Skeletal muscle satellite cell (primary cell): ENCODE data around the gene KRTAP10-1.

Experiments used
- H3K27me3 ChIP-seq: 2 replicates; pipeline ENCODE4 v1.7.0; 2013; ENCODE audit warnings: low read length; ENCODE audit not compliant: control insufficient read depth, insufficient read depth
- H3K36me3 ChIP-seq: 2 replicates; pipeline ENCODE4 v1.7.0; 2013; ENCODE audit warnings: mild to moderate bottlenecking, control low read depth, low read length; ENCODE audit not compliant: insufficient read depth
- H3K4me1 ChIP-seq: 2 replicates; pipeline ENCODE4 v1.7.0; 2013; ENCODE audit warnings: low read length; ENCODE audit not compliant: control insufficient read depth, insufficient read depth
- H3K4me2 ChIP-seq: 2 replicates; pipeline ENCODE4 v1.7.0; 2013; ENCODE audit warnings: mild to moderate bottlenecking, low read length
- H3K4me3 ChIP-seq: 2 replicates; pipeline ENCODE4 v1.7.0; 2013; ENCODE audit warnings: low read length
- H3K9ac ChIP-seq: 2 replicates; pipeline ENCODE4 v1.7.0; 2013; ENCODE audit warnings: mild to moderate bottlenecking, low read depth, low read length, moderate library complexity
- H3K9me3 ChIP-seq: replicated peaks from 2 replicates; pipeline ENCODE4 v1.7.0; 2013; ENCODE audit warnings: mild to moderate bottlenecking, control low read depth, low read length

Gene KRTAP10-1

DNA sequence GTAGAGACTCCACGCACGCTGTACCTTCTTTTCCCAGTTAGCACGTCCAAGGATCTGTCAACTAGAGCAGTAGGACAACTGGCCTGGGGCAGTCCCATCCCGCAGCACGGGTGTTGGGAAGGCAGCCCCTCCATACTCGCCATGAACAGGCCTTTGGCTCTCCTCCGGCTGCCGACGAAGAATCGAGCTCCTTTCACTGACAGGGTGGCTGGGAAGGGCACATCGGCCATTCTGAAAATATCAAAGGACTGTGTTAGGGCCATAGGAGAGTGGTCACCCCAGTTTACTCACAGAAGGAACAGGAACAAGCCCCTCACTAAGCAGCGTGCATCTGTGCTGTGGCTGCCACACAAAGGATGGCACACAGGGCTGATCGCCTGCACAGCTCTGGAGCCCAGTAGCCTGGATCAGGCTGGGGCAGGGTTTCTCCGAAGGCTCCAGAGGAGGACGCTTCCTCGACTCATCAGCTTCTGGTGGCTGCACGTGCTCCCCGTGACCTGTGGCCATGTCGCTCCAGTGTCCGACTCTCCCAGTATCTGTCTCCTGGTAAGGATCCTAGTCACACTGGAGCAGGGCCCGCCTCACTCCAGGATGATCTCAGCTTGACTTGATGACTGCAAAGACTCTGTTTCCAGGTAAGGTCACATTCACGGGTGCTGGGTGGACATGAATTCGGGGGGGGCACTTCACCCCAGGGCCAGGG lies 8.9 kb downstream of the KRTAP10-1 start:
- Histone ChIP-seq H3K9me3 (no peaks in the 10 kb centered on the region), H3K36me3 (no peaks in the 10 kb centered on the region), H3K4me1 (no peaks in the 10 kb centered on the region), H3K4me2 (no peak overlapping the region), H3K9ac (no peak overlapping the region), H3K4me3 (no peak overlapping the region), H3K27me3 (peaks cover 9% of the 10 kb centered on the region)

DNA sequence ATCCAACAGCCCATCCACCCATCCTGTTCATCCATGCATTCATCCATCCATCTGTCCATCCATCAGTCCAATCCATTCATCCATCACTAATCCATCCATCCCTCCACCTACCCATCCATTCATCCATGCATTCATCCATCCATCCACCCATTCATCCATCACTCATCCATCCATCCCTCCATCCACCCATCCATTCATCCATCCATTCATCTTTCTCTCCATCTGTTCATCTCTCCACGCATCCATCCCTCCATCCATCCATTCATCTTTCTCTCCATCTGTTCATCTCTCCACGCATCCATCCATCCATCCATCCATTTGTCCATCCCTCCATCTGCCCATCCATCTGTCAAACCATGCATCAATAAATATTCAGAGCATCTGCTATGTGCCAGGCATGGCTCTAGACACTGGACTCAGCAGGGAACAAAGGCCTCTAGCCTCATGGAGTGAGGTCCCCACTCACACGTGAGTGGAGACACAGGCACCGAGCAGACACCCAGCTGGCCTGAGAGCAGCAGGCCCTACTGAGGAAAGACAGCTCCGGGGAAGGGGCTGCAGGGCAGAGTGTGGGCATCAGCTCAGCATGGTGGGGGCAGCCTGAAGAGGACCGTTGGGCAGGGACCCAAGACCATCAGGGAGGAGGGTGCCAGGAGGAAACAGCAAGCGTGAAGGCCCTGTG lies 9.6 kb downstream of the KRTAP10-1 start:
- peaks cover 7% of the 10 kb centered on the region for H3K27me3 ChIP-seq
- no peaks in the 10 kb centered on the region for H3K9me3 ChIP-seq
- no peak overlapping the region for H3K4me2 ChIP-seq
- no peaks in the 10 kb centered on the region for H3K4me1 ChIP-seq
- no peak overlapping the region for H3K4me3 ChIP-seq
- H3K36me3 ChIP-seq = no peaks in the 10 kb centered on the region
- H3K9ac ChIP-seq = no peak overlapping the region

DNA sequence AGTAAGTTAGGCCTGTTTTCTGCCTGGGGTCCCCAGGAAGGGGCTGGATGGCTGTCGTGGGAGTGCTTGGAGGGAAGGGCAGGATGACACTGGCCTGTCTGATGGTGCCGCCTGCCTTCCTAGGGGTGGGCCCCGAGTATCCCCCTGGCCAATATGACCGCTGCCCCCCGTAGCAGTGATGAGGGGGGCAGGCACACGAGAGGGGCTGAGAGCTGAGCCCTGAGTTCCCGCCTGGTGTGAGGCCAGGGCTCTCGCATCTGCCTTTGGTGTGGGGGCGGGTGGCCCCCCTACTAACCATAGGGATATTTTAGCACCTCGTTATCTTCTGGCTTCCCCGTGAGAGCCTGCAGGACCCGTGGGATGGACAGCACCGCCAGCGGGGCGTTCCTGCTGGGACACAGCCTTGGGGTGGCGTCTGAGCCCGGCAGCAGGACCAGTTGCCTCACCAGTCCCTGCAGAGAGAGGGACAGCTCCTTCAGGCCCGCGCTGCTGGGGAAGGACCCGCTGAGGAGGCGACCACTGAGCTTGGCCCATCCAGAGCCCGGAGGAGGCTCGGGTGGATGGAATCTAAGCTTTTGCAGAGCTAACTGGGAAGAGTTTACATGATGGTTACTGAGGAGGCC lies 10.4 kb downstream of the KRTAP10-1 start:
- no peaks in the 10 kb centered on the region for H3K36me3 ChIP-seq
- H3K4me1 ChIP-seq = no peaks in the 10 kb centered on the region
- no peaks in the 10 kb centered on the region for H3K9me3 ChIP-seq
- no peak overlapping the region for H3K9ac ChIP-seq
- no peak overlapping the region for H3K4me2 ChIP-seq
- peaks cover 7% of the 10 kb centered on the region for H3K27me3 ChIP-seq
- no peak overlapping the region for H3K4me3 ChIP-seq

DNA sequence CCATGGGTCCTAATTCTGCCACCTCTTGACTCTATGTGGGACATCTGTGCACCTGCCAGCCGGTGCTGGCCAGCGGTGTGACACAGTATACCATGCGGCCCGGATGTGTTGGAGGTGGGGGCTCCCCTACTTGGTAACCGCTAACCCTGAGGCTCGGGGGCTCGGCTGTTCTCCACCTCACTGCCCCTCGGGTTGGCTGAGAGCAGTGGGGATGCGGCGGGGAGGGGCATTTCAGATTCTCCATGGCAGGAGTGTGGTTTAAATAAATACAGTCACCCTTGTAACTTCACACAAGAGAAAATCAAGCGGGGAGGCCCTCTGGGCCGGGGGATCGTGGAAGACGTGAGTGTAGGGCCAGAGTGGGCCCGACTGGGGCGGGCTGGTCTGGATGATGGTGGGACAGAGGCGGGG lies 11.0 kb downstream of the KRTAP10-1 start:
- Histone ChIP-seq H3K4me2 (no peak overlapping the region), H3K4me1 (no peaks in the 10 kb centered on the region), H3K4me3 (no peak overlapping the region), H3K27me3 (peaks cover 7% of the 10 kb centered on the region), H3K9me3 (no peaks in the 10 kb centered on the region), H3K36me3 (no peaks in the 10 kb centered on the region), H3K9ac (no peak overlapping the region)

DNA sequence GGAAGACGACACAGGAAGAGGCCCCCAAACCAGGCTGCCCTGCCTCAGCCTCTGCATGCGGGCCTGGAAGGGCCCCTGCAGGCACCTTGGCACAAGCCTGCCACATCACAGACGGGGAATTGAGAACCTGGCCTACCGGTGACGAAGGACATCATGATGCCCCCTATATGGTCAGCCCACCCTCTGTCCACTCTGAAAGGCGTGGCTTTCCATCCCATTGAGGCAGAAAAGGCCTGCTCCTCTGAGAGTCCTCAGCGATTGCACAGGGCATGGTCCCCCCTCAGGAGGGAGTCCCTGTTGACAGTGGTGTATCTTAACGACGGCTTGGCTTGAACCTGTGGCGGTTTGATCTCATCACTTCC lies 11.4 kb downstream of the KRTAP10-1 start:
- Histone ChIP-seq H3K36me3 (no peaks in the 10 kb centered on the region), H3K9ac (no peak overlapping the region), H3K9me3 (no peaks in the 10 kb centered on the region), H3K4me3 (no peak overlapping the region), H3K27me3 (peaks cover 7% of the 10 kb centered on the region), H3K4me1 (no peaks in the 10 kb centered on the region), H3K4me2 (no peak overlapping the region)

DNA sequence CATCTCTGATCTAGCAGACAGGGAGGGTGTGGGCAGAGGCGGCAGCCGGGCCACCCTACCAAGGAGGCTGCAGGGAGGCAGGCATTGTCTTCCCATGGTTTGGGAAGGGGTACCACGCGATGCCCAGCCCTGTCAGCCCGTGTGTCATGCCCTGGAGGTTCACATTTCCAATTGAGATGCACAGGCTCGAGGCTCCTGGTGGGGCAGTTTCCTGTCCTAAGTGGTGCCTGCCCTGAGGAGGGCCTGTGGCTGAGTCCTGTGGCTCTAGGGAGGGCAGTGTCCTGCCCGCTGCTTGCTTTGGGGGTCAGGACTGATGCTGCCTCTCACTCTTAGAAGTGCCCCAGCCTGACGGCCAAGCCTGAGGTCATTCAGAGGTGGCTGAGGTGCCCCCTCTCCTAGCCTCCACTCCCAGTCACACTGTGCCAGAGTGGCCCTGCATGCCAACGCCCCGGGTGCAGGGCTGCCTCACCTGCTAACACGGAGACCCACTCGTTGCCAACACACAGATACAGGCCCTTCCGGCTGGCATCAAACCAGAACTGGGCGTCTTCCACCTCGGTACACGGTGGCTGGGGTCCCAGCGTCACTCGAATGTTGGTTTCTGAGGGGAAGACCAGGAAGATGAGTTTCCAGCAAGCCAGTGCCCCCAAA lies 11.9 kb downstream of the KRTAP10-1 start:
- Histone ChIP-seq H3K9me3 (no peaks in the 10 kb centered on the region), H3K4me3 (no peak overlapping the region), H3K36me3 (no peaks in the 10 kb centered on the region), H3K4me2 (no peak overlapping the region), H3K4me1 (no peaks in the 10 kb centered on the region), H3K9ac (no peak overlapping the region), H3K27me3 (peaks cover 7% of the 10 kb centered on the region)

DNA sequence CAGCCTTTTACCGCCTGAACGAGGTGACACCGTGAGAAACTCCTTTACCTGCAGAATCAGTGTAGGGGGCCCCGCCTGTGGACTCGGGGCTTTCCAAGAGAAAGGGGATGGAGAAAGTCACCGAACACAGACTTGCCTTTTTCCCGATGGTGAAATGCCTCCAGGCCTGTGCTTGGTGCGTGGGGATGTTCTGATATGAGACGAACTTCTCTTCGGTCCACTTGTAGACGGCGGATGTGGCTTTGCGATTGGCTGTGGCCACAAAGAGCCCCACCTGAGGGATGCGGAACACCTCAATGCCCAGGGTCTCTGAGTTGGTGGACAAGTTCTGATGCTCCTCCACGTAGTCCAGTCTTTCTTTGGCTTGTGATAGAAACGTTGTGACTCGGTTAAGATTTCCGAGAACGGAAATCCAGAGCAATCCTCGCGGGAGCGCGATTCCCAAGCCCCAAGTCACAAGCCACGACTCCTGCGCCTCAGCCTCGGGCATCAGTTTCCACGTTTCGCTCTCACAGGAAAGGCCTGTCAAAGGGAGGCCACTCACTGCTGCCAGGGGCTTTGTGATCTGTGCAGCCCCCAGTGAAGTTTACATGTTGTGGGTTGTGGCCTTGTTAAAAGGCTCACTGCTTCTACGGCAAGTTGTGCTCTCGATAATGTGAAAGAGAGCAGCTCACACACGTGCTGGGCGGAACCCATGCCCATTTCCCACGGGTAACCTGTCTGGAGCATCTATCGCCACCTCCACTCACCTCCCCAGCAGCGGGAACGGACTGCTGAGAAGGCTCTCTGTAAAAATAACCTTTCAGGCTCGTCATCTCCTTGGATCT lies 12.6 kb downstream of the KRTAP10-1 start:
- Histone ChIP-seq H3K4me1 (no peaks in the 10 kb centered on the region), H3K4me2 (no peak overlapping the region), H3K36me3 (no peaks in the 10 kb centered on the region), H3K4me3 (no peak overlapping the region), H3K27me3 (peaks cover 7% of the 10 kb centered on the region), H3K9me3 (peaks cover under 1% of the 10 kb centered on the region), H3K9ac (no peak overlapping the region)

DNA sequence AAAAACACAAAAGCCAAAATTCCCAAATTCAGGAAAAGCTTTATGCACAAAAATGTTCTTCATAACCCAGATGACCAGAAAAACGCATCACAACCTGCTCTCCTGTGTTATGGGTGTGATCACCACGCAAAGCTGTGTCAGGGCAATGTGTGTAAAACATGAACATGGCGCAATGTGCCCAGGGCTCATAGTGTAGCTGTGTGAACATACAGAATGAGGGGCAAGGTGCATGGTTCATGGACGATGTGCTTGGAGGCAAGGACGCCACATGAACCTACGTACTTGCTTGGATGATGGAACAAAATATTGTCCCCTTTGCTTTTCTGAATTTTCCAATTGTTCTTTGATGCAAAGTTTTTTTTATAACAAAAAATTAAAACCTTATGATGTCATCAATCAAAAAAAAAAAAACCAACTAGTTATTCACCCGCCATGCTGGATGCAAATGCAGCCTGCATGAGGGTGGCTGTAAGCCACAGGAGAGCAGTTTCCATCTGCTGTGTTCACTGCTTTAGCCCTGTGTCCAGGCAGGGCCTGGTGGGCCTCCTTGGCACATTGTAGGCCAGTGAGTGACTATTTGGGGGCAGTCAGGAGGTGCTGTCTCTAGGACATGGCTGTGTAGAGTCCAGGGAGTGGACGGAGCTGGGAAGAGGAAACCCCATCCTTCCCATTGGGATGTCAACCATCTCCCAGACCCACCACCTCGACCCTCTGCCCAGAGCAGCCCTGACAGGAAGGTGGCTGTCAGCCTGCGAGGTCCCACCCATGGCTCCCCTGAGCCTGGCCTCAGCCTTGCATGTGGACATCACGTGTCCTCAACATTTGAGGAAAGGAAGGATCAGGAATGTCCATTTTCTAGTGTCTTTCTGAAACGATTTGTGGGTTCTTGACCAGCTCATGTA lies 13.6 kb downstream of the KRTAP10-1 start:
- Histone ChIP-seq H3K36me3 (no peaks in the 10 kb centered on the region), H3K4me1 (no peaks in the 10 kb centered on the region), H3K4me3 (no peak overlapping the region), H3K27me3 (no peaks in the 10 kb centered on the region), H3K4me2 (no peak overlapping the region), H3K9ac (no peak overlapping the region), H3K9me3 (peaks cover 3% of the 10 kb centered on the region)

DNA sequence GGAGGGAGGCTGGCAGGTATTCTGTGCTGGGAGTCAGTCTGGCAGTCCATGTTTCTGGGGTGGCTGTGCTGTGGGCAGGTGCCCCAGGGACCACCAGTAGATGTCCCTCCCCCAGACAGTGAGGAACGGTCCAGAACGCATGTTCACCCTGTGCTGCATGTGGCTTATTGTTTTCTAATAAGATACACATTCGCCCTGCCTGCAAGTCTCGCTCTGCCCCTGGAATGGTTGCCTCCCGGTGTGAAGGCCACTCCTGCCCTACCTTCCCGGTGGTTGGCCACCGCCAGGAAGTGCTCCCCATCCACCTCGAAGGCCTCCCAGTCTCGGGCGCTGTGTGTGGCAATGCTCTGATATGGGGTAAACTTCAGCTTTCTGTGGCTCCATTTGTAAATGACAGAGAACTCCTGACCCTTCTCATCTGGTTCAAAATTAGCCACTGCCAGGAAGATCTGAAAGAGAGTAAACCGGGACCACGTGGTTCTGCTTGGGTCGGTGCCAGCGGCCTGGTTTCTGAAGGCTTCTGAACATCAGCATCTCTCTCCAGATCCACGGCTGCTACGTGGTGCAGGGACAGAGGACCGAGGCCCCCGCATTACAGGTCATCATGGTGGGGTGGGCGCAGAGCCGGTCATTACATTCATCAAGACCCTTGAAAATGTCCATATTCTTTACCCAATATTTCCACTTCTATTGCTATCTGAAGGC lies 14.5 kb downstream of the KRTAP10-1 start:
- Histone ChIP-seq H3K9ac (no peak overlapping the region), H3K4me2 (no peak overlapping the region), H3K9me3 (peaks cover 3% of the 10 kb centered on the region), H3K36me3 (no peaks in the 10 kb centered on the region), H3K4me3 (no peak overlapping the region), H3K4me1 (no peaks in the 10 kb centered on the region), H3K27me3 (no peaks in the 10 kb centered on the region)
